Measurements from ENCODE around the gene TMEM9. TPM values are rescaled to one million over a fixed set of nuclear protein-coding genes. Genes with fewer than 3 reads are reported as not detected.

Gene TMEM9
- total RNA-seq, 6 experiments from 2014 or later: 27.0 to 47.4 (median 35.6) TPM

GRCh38 chr1:201140941-201141260 lies 13.4 kb downstream of the TMEM9 start:
- intact Hi-C loops (cut with DNase I): no loop called here
- TF ChIP-seq POLR2A (IDR thresholded peaks at IDR 0.05): no peak
- TF ChIP-seq CTCF (IDR thresholded peaks at IDR 0.05): no peak
- Histone ChIP-seq H3K9me3 (no peaks in the 10 kb centered on the region), H3K4me3 (no peak overlapping the region), H3K36me3 (peaks cover 0 to 21% (median 9%) of the 10 kb centered on the region in 4 donors), H3K27me3 (no peaks in the 10 kb centered on the region), H3K27ac (no peak overlapping the region), H3K4me1 (no peaks in the 10 kb centered on the region)
- ATAC-seq (no peak), DNase-seq (no peak)
- 86% methylated on average over 7 of the region's 8 CpGs for WGBS (ENCODE audit: insufficient coverage, low coverage, low lambda C conversion rate, missing lambda C conversion rate)

GRCh38 chr1:201140235-201140940 lies 13.9 kb downstream of the TMEM9 start:
- intact Hi-C loops (cut with DNase I): no loop called here
- no peak for TF ChIP-seq CTCF (IDR thresholded peaks at IDR 0.05)
- no peak for TF ChIP-seq POLR2A (IDR thresholded peaks at IDR 0.05)
- Histone ChIP-seq H3K36me3 (peaks cover 0 to 24% (median 9%) of the 10 kb centered on the region in 4 donors), H3K27ac (no peak overlapping the region), H3K4me1 (no peaks in the 10 kb centered on the region), H3K27me3 (no peaks in the 10 kb centered on the region), H3K9me3 (no peaks in the 10 kb centered on the region), H3K4me3 (no peak overlapping the region)
- 94% methylated on average over 5 of the region's 10 CpGs for WGBS (ENCODE audit: insufficient coverage, low coverage, low lambda C conversion rate, missing lambda C conversion rate)
- ATAC-seq (no peak), DNase-seq (no peak)

GRCh38 chr1:201139756-201140155 lies 14.5 kb downstream of the TMEM9 start:
- no peaks in the 10 kb centered on the region for H3K4me1 ChIP-seq
- no peak for ATAC-seq
- TF ChIP-seq CTCF (IDR thresholded peaks at IDR 0.05): no peak
- no peak for TF ChIP-seq POLR2A (IDR thresholded peaks at IDR 0.05)
- intact Hi-C loops (cut with DNase I): no loop called here
- H3K9me3 ChIP-seq: no peaks in the 10 kb centered on the region
- H3K4me3 ChIP-seq: no peak overlapping the region
- no peaks in the 10 kb centered on the region for H3K27me3 ChIP-seq
- no peak overlapping the region for H3K27ac ChIP-seq
- DNase-seq: no peak
- WGBS (ENCODE audit: insufficient coverage, low coverage, low lambda C conversion rate, missing lambda C conversion rate): 93% methylated on average over 5 of the region's 9 CpGs
- peaks cover 0 to 22% (median 6%) of the 10 kb centered on the region in 4 donors for H3K36me3 ChIP-seq

GRCh38 chr1:201139306-201139705 lies 15.0 kb downstream of the TMEM9 start:
- no peaks in the 10 kb centered on the region for H3K9me3 ChIP-seq
- H3K36me3 ChIP-seq: peaks cover 0 to 17% (median 6%) of the 10 kb centered on the region in 4 donors
- intact Hi-C loops (cut with DNase I): no loop called here
- H3K27me3 ChIP-seq: no peaks in the 10 kb centered on the region
- TF ChIP-seq POLR2A (IDR thresholded peaks at IDR 0.05) (no peak), CTCF (IDR thresholded peaks at IDR 0.05) (no peak)
- H3K4me3 ChIP-seq: no peak overlapping the region
- H3K4me1 ChIP-seq: no peaks in the 10 kb centered on the region
- no peak overlapping the region for H3K27ac ChIP-seq
- 100% methylated on average over 2 of the region's 5 CpGs for WGBS (ENCODE audit: insufficient coverage, low coverage, low lambda C conversion rate, missing lambda C conversion rate)
- no peak for DNase-seq
- no peak for ATAC-seq
